ENCODE measurements around the gene AUTS2. TPM values are rescaled to one million over a fixed set of nuclear protein-coding genes. Genes with fewer than 3 reads are reported as not detected.

Gene AUTS2
- total RNA-seq, 1 experiment from 2014 or later: not detected

GRCh38 chr7:70730451-70731110 lies 1132.3 kb downstream of the AUTS2 start:
- H3K4me1 Mint-ChIP-seq (ENCODE audit: low read depth, unreplicated experiment): no peaks in the 10 kb centered on the region

GRCh38 chr7:70733090-70733489 lies 1134.8 kb downstream of the AUTS2 start:
- intact Hi-C loops (cut with micrococcal nuclease; ENCODE audit: unreplicated experiment): no loop called here
- H3K9me3 Mint-ChIP-seq (ENCODE audit: low read depth, unreplicated experiment): no peaks in the 10 kb centered on the region
- DNase-seq: no peak
- CTCF ChIA-PET: no interaction called here
- no peaks in the 10 kb centered on the region for H3K36me3 Mint-ChIP-seq (ENCODE audit: insufficient read depth, unreplicated experiment)
- TF ChIP-seq CTCF (IDR thresholded peaks at IDR 0.05; ENCODE audit: unreplicated experiment): no peak
- no peaks in the 10 kb centered on the region for H3K4me1 Mint-ChIP-seq (ENCODE audit: low read depth, unreplicated experiment)
- H3K27me3 Mint-ChIP-seq (ENCODE audit: unreplicated experiment): no peaks in the 10 kb centered on the region
- H3K4me3 Mint-ChIP-seq (ENCODE audit: low read depth, unreplicated experiment): no peak overlapping the region
- no peak overlapping the region for H3K27ac Mint-ChIP-seq (ENCODE audit: unreplicated experiment)
- BruUV-seq (replicated peaks): no TSS peak

More at GRCh38 chr7:70730451-70731110, 1132.3 kb downstream of the AUTS2 start:
- H3K4me3 Mint-ChIP-seq (ENCODE audit: low read depth, unreplicated experiment): no peak overlapping the region
- no peaks in the 10 kb centered on the region for H3K27me3 Mint-ChIP-seq (ENCODE audit: unreplicated experiment)
- intact Hi-C loops (cut with micrococcal nuclease; ENCODE audit: unreplicated experiment): no loop called here
- CTCF ChIA-PET: no interaction called here
- no peak overlapping the region for H3K27ac Mint-ChIP-seq (ENCODE audit: unreplicated experiment)
- no peaks in the 10 kb centered on the region for H3K36me3 Mint-ChIP-seq (ENCODE audit: insufficient read depth, unreplicated experiment)
- no peaks in the 10 kb centered on the region for H3K9me3 Mint-ChIP-seq (ENCODE audit: low read depth, unreplicated experiment)
- no peak for DNase-seq
- BruUV-seq (replicated peaks): no TSS peak
- no peak for TF ChIP-seq CTCF (IDR thresholded peaks at IDR 0.05; ENCODE audit: unreplicated experiment)

GRCh38 chr7:70734411-70734810 lies 1136.1 kb downstream of the AUTS2 start:
- H3K27me3 Mint-ChIP-seq (ENCODE audit: unreplicated experiment): no peaks in the 10 kb centered on the region
- no peaks in the 10 kb centered on the region for H3K9me3 Mint-ChIP-seq (ENCODE audit: low read depth, unreplicated experiment)
- H3K4me3 Mint-ChIP-seq (ENCODE audit: low read depth, unreplicated experiment): no peak overlapping the region
- no peak for TF ChIP-seq CTCF (IDR thresholded peaks at IDR 0.05; ENCODE audit: unreplicated experiment)
- no peaks in the 10 kb centered on the region for H3K36me3 Mint-ChIP-seq (ENCODE audit: insufficient read depth, unreplicated experiment)
- no peaks in the 10 kb centered on the region for H3K4me1 Mint-ChIP-seq (ENCODE audit: low read depth, unreplicated experiment)
- no peak overlapping the region for H3K27ac Mint-ChIP-seq (ENCODE audit: unreplicated experiment)
- no TSS peak for BruUV-seq (replicated peaks)
- CTCF ChIA-PET: no interaction called here
- intact Hi-C loops (cut with micrococcal nuclease; ENCODE audit: unreplicated experiment): no loop called here
- DNase-seq: no peak

GRCh38 chr7:70735313-70735712 lies 1137.0 kb downstream of the AUTS2 start:
- no peak overlapping the region for H3K4me3 Mint-ChIP-seq (ENCODE audit: low read depth, unreplicated experiment)
- no peak for TF ChIP-seq CTCF (IDR thresholded peaks at IDR 0.05; ENCODE audit: unreplicated experiment)
- no peaks in the 10 kb centered on the region for H3K36me3 Mint-ChIP-seq (ENCODE audit: insufficient read depth, unreplicated experiment)
- H3K9me3 Mint-ChIP-seq (ENCODE audit: low read depth, unreplicated experiment): no peaks in the 10 kb centered on the region
- intact Hi-C loops (cut with micrococcal nuclease; ENCODE audit: unreplicated experiment): no loop called here
- CTCF ChIA-PET: no interaction called here
- no peaks in the 10 kb centered on the region for H3K27me3 Mint-ChIP-seq (ENCODE audit: unreplicated experiment)
- no peak overlapping the region for H3K27ac Mint-ChIP-seq (ENCODE audit: unreplicated experiment)
- no TSS peak for BruUV-seq (replicated peaks)
- no peak for DNase-seq
- no peaks in the 10 kb centered on the region for H3K4me1 Mint-ChIP-seq (ENCODE audit: low read depth, unreplicated experiment)
